ENCODE results near the gene PTBP3.

Gene PTBP3

GRCh38 chr9:112338561-112338960 lies 5.1 kb upstream of the PTBP3 start:
- no peak overlapping the region for H3K27ac Mint-ChIP-seq
- no peaks in the 10 kb centered on the region for H3K36me3 Mint-ChIP-seq
- H3K4me3 Mint-ChIP-seq = no peak overlapping the region
- H3K9me3 Mint-ChIP-seq = no peaks in the 10 kb centered on the region
- peaks cover 9% of the 10 kb centered on the region for H3K4me1 Mint-ChIP-seq
- no peaks in the 10 kb centered on the region for H3K27me3 Mint-ChIP-seq
- ATAC-seq = no peak

DNA sequence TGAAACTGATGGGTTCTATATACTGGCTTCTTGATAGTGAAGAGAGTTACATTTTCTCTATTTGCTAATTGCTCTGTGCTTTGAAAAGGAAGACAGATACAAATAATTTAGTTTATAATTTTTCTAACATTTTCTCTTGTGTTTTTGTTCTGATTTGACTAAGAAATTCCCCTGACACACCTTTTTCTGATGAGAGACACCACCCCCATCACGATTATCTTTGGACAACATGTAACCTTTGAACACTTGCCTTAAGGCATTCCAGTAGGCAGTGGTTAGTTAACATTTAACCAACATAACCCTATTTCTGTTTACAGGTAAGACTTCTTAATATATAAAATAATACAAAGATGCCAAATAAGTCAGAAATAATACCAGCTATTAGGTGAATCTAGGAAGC lies 4.1 kb upstream of the PTBP3 start:
- Mint-ChIP-seq H3K9me3 (no peaks in the 10 kb centered on the region), H3K36me3 (no peaks in the 10 kb centered on the region), H3K27ac (no peak overlapping the region), H3K27me3 (no peaks in the 10 kb centered on the region), H3K4me1 (peaks cover 10% of the 10 kb centered on the region), H3K4me3 (no peak overlapping the region)
- no peak for ATAC-seq

GRCh38 chr9:112334432-112334841 lies 1.0 kb upstream of the PTBP3 start:
- peak overlapping the region; percentile 98 for H3K4me3 Mint-ChIP-seq
- ATAC-seq = no peak
- H3K9me3 Mint-ChIP-seq = no peaks in the 10 kb centered on the region
- no peaks in the 10 kb centered on the region for H3K36me3 Mint-ChIP-seq
- peaks cover 34% of the 10 kb centered on the region for H3K4me1 Mint-ChIP-seq
- H3K27ac Mint-ChIP-seq = peak overlapping the region; percentile 94
- no peaks in the 10 kb centered on the region for H3K27me3 Mint-ChIP-seq

- Mint-ChIP-seq H3K4me1 (peaks cover 35% of the 10 kb centered on the region), H3K27ac (peak overlapping the region; percentile 94), H3K27me3 (no peaks in the 10 kb centered on the region), H3K36me3 (no peaks in the 10 kb centered on the region), H3K9me3 (no peaks in the 10 kb centered on the region), H3K4me3 (peak overlapping the region; percentile 98)
- peak; percentile 94 for ATAC-seq
Observed at GRCh38 chr9:112333639-112334431, 416 bp upstream of the PTBP3 start.

GRCh38 chr9:112332674-112332976 lies 794 bp downstream of the PTBP3 start:
- Mint-ChIP-seq H3K36me3 (peaks cover 4% of the 10 kb centered on the region), H3K27me3 (no peaks in the 10 kb centered on the region), H3K9me3 (no peaks in the 10 kb centered on the region), H3K4me3 (peak overlapping the region; percentile 91), H3K27ac (peak overlapping the region; percentile 94), H3K4me1 (peaks cover 45% of the 10 kb centered on the region)
- ATAC-seq = no peak

- ATAC-seq = no peak
- Mint-ChIP-seq H3K4me1 (peaks cover 45% of the 10 kb centered on the region), H3K27ac (peak overlapping the region; percentile 94), H3K4me3 (peak overlapping the region; percentile 91), H3K9me3 (no peaks in the 10 kb centered on the region), H3K27me3 (no peaks in the 10 kb centered on the region), H3K36me3 (peaks cover 4% of the 10 kb centered on the region)
Observed at GRCh38 chr9:112332214-112332613, 1.2 kb downstream of the PTBP3 start.

GRCh38 chr9:112331674-112331952 lies 1.8 kb downstream of the PTBP3 start:
- H3K27ac Mint-ChIP-seq = peak overlapping the region; percentile 94
- no peak for ATAC-seq
- H3K27me3 Mint-ChIP-seq = no peaks in the 10 kb centered on the region
- H3K36me3 Mint-ChIP-seq = peaks cover 4% of the 10 kb centered on the region
- no peaks in the 10 kb centered on the region for H3K9me3 Mint-ChIP-seq
- H3K4me3 Mint-ChIP-seq = peak overlapping the region; percentile 91
- peaks cover 45% of the 10 kb centered on the region for H3K4me1 Mint-ChIP-seq

DNA sequence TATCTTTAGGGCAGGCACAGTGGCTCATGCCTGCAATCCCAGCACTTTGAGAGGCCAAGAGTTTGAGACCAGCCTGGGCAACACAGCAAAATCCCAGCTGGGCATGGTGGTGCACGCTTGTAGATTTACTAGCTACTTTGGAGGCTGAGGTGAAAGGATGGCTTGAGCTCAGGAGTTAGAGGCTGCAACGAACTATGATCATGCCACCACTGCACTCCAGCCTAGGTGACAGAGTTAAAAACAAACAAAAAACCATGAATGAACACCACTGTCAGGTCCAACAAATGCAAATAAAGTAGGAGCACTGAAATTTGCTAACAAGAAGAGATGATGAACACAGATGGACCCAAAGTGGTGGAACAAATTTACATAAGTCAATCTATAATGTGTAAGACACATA lies 4.9 kb downstream of the PTBP3 start:
- Mint-ChIP-seq H3K9me3 (peaks cover 6% of the 10 kb centered on the region), H3K36me3 (peaks cover 27% of the 10 kb centered on the region), H3K4me1 (peaks cover 60% of the 10 kb centered on the region), H3K27ac (peak overlapping the region; percentile 53), H3K4me3 (no peak overlapping the region), H3K27me3 (no peaks in the 10 kb centered on the region)
- ATAC-seq = no peak

DNA sequence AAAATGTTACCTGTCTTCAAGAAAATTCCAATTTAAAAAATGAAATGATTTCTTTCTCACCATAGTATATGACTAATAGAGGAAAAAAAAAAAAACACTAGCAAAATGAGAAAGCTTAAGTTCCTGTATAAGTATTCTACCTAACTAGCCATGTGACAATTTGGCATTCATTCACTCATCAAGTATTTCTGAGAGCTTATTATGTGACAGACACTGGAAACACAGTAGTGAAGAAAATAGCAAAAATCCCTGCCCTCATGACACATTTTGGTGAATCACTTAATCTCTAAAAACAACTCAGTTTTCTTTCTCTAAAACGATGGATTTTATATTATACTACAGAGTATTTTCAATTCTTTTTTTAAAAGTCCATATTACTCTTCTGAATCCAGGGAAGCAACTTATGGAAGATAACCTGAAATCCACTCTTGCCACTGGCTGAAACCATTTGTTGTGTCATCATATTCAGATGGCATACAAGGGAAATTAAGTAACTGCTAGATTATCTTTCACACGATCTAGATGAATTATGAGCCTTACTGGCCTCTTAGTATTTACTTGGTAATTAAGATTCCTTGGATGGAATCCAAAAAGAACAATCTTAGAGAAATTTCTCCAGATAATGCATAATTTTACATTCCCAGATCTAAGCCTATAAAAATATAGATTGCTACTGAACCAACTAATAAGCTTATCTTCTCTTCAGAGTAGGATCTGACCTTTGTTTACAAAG lies 5.5 kb downstream of the PTBP3 start:
- Mint-ChIP-seq H3K4me1 (peaks cover 66% of the 10 kb centered on the region), H3K27ac (peak overlapping the region; percentile 53), H3K4me3 (no peak overlapping the region), H3K27me3 (no peaks in the 10 kb centered on the region), H3K9me3 (peaks cover 6% of the 10 kb centered on the region), H3K36me3 (peaks cover 33% of the 10 kb centered on the region)
- no peak for ATAC-seq

DNA sequence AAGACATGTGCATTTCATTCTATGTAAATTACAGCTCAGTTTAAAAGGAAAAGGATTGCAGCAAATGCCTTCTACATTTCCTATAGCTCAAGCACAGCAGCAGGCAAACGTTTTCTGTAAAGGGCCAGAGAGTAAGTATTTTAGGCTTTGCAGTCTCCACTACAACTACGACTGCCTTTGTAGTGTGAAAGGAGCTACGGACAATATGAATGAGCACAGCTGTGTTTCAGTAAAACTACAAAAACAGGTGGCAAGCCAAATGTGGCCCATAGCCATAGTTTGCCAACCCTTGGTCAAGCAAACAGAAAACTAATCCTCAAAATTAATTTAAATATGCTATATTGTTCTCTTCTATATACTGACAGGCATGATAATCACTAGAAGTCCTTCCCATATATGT lies 7.2 kb downstream of the PTBP3 start:
- Mint-ChIP-seq H3K9me3 (peaks cover 8% of the 10 kb centered on the region), H3K27ac (peak overlapping the region; percentile 58), H3K4me1 (peaks cover 67% of the 10 kb centered on the region), H3K27me3 (no peaks in the 10 kb centered on the region), H3K36me3 (peaks cover 41% of the 10 kb centered on the region), H3K4me3 (no peak overlapping the region)
- no peak for ATAC-seq

- ATAC-seq = no peak
- H3K4me1 Mint-ChIP-seq = peaks cover 63% of the 10 kb centered on the region
- peaks cover 41% of the 10 kb centered on the region for H3K36me3 Mint-ChIP-seq
- H3K27me3 Mint-ChIP-seq = no peaks in the 10 kb centered on the region
- no peak overlapping the region for H3K4me3 Mint-ChIP-seq
- H3K9me3 Mint-ChIP-seq = peaks cover 8% of the 10 kb centered on the region
- H3K27ac Mint-ChIP-seq = peak overlapping the region; percentile 58
Observed at GRCh38 chr9:112325600-112325999, 7.8 kb downstream of the PTBP3 start.

DNA sequence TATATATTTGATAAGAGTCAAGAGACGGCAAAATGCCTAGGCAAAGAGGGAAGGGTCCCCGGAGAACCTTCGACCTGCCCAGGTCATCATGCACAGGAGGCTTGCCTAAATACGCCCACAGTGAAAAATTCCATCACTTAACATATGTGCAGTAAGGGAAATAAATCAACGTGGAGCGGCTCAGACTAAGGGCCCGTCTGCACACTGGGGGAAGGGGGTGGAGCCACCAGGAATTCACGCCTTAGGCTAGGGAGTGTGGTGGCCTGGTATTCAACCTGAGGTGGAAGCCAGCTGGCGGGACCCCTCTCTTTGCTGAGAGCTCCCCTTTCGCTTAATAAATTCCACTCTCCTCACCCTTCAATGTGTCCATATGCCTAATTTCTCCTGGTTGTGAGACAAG lies 8.3 kb downstream of the PTBP3 start:
- Mint-ChIP-seq H3K4me1 (peaks cover 58% of the 10 kb centered on the region), H3K27ac (no peak overlapping the region), H3K36me3 (peaks cover 41% of the 10 kb centered on the region), H3K9me3 (peaks cover 8% of the 10 kb centered on the region), H3K27me3 (no peaks in the 10 kb centered on the region), H3K4me3 (no peak overlapping the region)
- no peak for ATAC-seq

GRCh38 chr9:112323378-112323854 lies 10.0 kb downstream of the PTBP3 start:
- H3K27ac Mint-ChIP-seq = no peak overlapping the region
- H3K4me3 Mint-ChIP-seq = peak overlapping the region; percentile 14
- H3K27me3 Mint-ChIP-seq = no peaks in the 10 kb centered on the region
- peaks cover 38% of the 10 kb centered on the region for H3K36me3 Mint-ChIP-seq
- H3K9me3 Mint-ChIP-seq = peaks cover 8% of the 10 kb centered on the region
- no peak for ATAC-seq
- peaks cover 53% of the 10 kb centered on the region for H3K4me1 Mint-ChIP-seq

GRCh38 chr9:112322701-112323377 lies 10.6 kb downstream of the PTBP3 start:
- Mint-ChIP-seq H3K4me1 (peaks cover 53% of the 10 kb centered on the region), H3K36me3 (peaks cover 37% of the 10 kb centered on the region), H3K27me3 (no peaks in the 10 kb centered on the region), H3K27ac (no peak overlapping the region), H3K9me3 (peaks cover 8% of the 10 kb centered on the region), H3K4me3 (no peak overlapping the region)
- no peak for ATAC-seq

GRCh38 chr9:112316258-112316943 lies 17.0 kb downstream of the PTBP3 start:
- H3K27me3 Mint-ChIP-seq = no peaks in the 10 kb centered on the region
- peaks cover 60% of the 10 kb centered on the region for H3K4me1 Mint-ChIP-seq
- no peak for ATAC-seq
- H3K9me3 Mint-ChIP-seq = no peaks in the 10 kb centered on the region
- no peak overlapping the region for H3K4me3 Mint-ChIP-seq
- H3K36me3 Mint-ChIP-seq = peaks cover 8% of the 10 kb centered on the region
- peak overlapping the region; percentile 59 for H3K27ac Mint-ChIP-seq
